Activated T-helper 1 cell treated with Interleukin-2 at 50 U/mL for 16 hours (primary cell): ENCODE measurements around the gene KCNK1.

Experiments
- DNase-seq: peaks from one replicate; pipeline ENCODE4 v3.0.0-alpha.2; 2020; ENCODE audit warnings: low read depth

KCNK1 gene

GRCh38 chr1:233636503-233636877 is 22.6 kb downstream of the KCNK1 start:
- DNase-seq: no peak

GRCh38 chr1:233638513-233638912 is 24.6 kb downstream of the KCNK1 start:
- no peak for DNase-seq

- no peak for DNase-seq
Measured at GRCh38 chr1:233639611-233640010, 25.7 kb downstream of the KCNK1 start.

GRCh38 chr1:233640179-233640578 is 26.3 kb downstream of the KCNK1 start:
- DNase-seq: no peak

GRCh38 chr1:233641029-233641428 is 27.1 kb downstream of the KCNK1 start:
- no peak for DNase-seq

- no peak for DNase-seq
Measured at GRCh38 chr1:233647073-233647472, 33.2 kb downstream of the KCNK1 start.

- DNase-seq: no peak
Measured at GRCh38 chr1:233647636-233648035, 33.7 kb downstream of the KCNK1 start.

- no peak for DNase-seq
Measured at GRCh38 chr1:233651061-233651460, 37.2 kb downstream of the KCNK1 start.

GRCh38 chr1:233651563-233652233 is 37.8 kb downstream of the KCNK1 start:
- no peak for DNase-seq

GRCh38 chr1:233652526-233652925 is 38.6 kb downstream of the KCNK1 start:
- no peak for DNase-seq

- no peak for DNase-seq
Measured at GRCh38 chr1:233654658-233655280, 40.9 kb downstream of the KCNK1 start.

GRCh38 chr1:233655301-233655740 is 41.4 kb downstream of the KCNK1 start:
- no peak for DNase-seq

- no peak for DNase-seq
Measured at GRCh38 chr1:233656032-233656635, 42.2 kb downstream of the KCNK1 start.

- DNase-seq: no peak
Measured at GRCh38 chr1:233656687-233657086, 42.8 kb downstream of the KCNK1 start.

- no peak for DNase-seq
Measured at GRCh38 chr1:233657466-233657865, 43.6 kb downstream of the KCNK1 start.

- DNase-seq: no peak
Measured at GRCh38 chr1:233659495-233659894, 45.6 kb downstream of the KCNK1 start.

GRCh38 chr1:233661376-233662159 is 47.7 kb downstream of the KCNK1 start:
- DNase-seq: no peak

GRCh38 chr1:233662575-233663304 is 48.8 kb downstream of the KCNK1 start:
- no peak for DNase-seq

- DNase-seq: no peak
Measured at GRCh38 chr1:233664253-233664652, 50.3 kb downstream of the KCNK1 start.

GRCh38 chr1:233664804-233665574 is 51.1 kb downstream of the KCNK1 start:
- no peak for DNase-seq

GRCh38 chr1:233665575-233666270 is 51.8 kb downstream of the KCNK1 start:
- no peak for DNase-seq
